K562 (cell line): ENCODE results near the gene CAPN2. TPM values are rescaled to one million over a fixed set of nuclear protein-coding genes. Genes with fewer than 3 reads are reported as not detected.

Experiments used
- CREB3 ChIP-seq: fragments of 450-650 bp; conservative IDR thresholded peaks from 2 replicates; pipeline ENCODE4 v1.6.1; 2016; ENCODE audit warnings: missing genetic modification characterization, low read depth, mild to moderate bottlenecking, missing compliant biosample characterization, moderate library complexity
- FOSL1 ChIP-seq: fragments of 200-800 bp; sonication (Bioruptor generic); conservative IDR thresholded peaks from 2 replicates; pipeline ENCODE4 v1.6.1; 2016; ENCODE audit warnings: missing genetic modification characterization, missing compliant biosample characterization
- MCM3 ChIP-seq: fragments of 450-650 bp; IDR thresholded peaks from 2 replicates; pipeline ENCODE4 v1.6.1; 2016
- MCM5 ChIP-seq: fragments of 450-650 bp; IDR thresholded peaks from 2 replicates; pipeline ENCODE4 v1.6.1; 2016; ENCODE audit warnings: low read depth
- PTTG1 ChIP-seq: fragments of 450-650 bp; IDR thresholded peaks from 2 replicates; pipeline ENCODE4 v1.6.1; 2016; ENCODE audit warnings: low read depth, mild to moderate bottlenecking, missing genetic modification characterization, missing compliant biosample characterization
- RBM17 ChIP-seq: fragments of 200-400 bp; formaldehyde crosslinking; IDR thresholded peaks from 2 replicates; pipeline ENCODE4 v1.6.1; 2017; ENCODE audit warnings: low read depth, mild to moderate bottlenecking, low read length, borderline replicate concordance
- SRF ChIP-seq, 2 experiments: fragments of 250-450, 450-650 bp in 1 of 2; sonication (Bioruptor Pico) in 1 of 2; sonication (generic) in 1 of 2; formaldehyde crosslinking; IDR thresholded peaks; 2 replicates each; pipeline versions ENCODE4 v1.5.0 to v1.5.1; 2020 to 2022; ENCODE audit warnings: mild to moderate bottlenecking in 1 of 2, missing genetic modification reagents in 1 of 2
- SRSF9 ChIP-seq: fragments of 200-400 bp; formaldehyde crosslinking; IDR thresholded peaks from 2 replicates; pipeline ENCODE4 v1.6.1; 2017; ENCODE audit warnings: low read depth, low read length, borderline replicate concordance
- TRIM24 ChIP-seq, 2 experiments: fragments of 450-650 bp; IDR thresholded peaks; 2 replicates each; pipeline ENCODE4 v1.6.1; 2016
- ZBED1 ChIP-seq: IDR thresholded peaks from 2 replicates; pipeline ENCODE4 v1.6.1; 2014
- ZNF140 ChIP-seq: fragments of 250-450 bp; sonication (Bioruptor Pico); IDR thresholded peaks from 2 replicates; pipeline ENCODE4 v1.8.0; 2021; ENCODE audit warnings: moderate library complexity, mild to moderate bottlenecking, inconsistent platforms
- ZNF239 ChIP-seq: fragments of 250-450 bp; sonication (Bioruptor Pico); IDR thresholded peaks from 2 replicates; pipeline ENCODE4 v1.4.0; 2020; ENCODE audit warnings: mild to moderate bottlenecking
- ZNF316 ChIP-seq: fragments of 450-650 bp; IDR thresholded peaks from 2 replicates; pipeline ENCODE4 v1.6.1; 2016
- ZNF644 ChIP-seq: fragments of 200-800 bp; sonication (Bioruptor generic); IDR thresholded peaks from 2 replicates; pipeline ENCODE4 v1.6.1; 2016; ENCODE audit warnings: low read depth, missing genetic modification characterization, missing compliant biosample characterization
- ZNF830 ChIP-seq: fragments of 250-450 bp; sonication (Bioruptor Pico); IDR thresholded peaks from 2 replicates; pipeline ENCODE4 v1.5.0; 2021; ENCODE audit warnings: mild to moderate bottlenecking
- polyA plus RNA-seq, 8 experiments: library from polyadenylated mRNA; depleted of rRNA in 4 of 8; stranded (reverse) in 5 of 8; unstranded in 3 of 8; fragments of >200 nt; fragmentation: Nextera tagmentation in 2 of 8; fragmentation: Illumina TruSeq in 1 of 8; extraction: Ambion mirVana in 2 of 8; extraction: Trizol in 1 of 8; gene quantifications; 2 replicates each; pipeline versions ENCODE4 v1.2.1 to v1.2.3, GENCODE V29; 2011 to 2014; ENCODE audit warnings: inconsistent platforms in 1 of 8, missing spikeins in 1 of 8
- total RNA-seq, 7 experiments: library from RNA; depleted of rRNA in 6 of 7; stranded (reverse); fragments of >200 nt in 6 of 7; fragmentation: Illumina TruSeq in 2 of 7; extraction: Trizol in 2 of 7; gene quantifications; 2 replicates each; pipeline versions ENCODE4 v1.2.1 to v1.2.3, GENCODE V29; 2011 to 2021; ENCODE audit warnings: low replicate concordance in 1 of 7

Gene CAPN2
- total and polyA plus RNA-seq, 9 of the 15 experiments (the other 6 are each of a cell fraction or from before 2014, with no cell fraction given) = 24.6 to 157 (median 101) TPM

GRCh38 chr1:223667484-223668182, 44.7 kb upstream of the CAPN2 start (continued):
- TF ChIP-seq RBM17 = no peak
- TF ChIP-seq CREB3 = no peak
- TF ChIP-seq ZBED1 = no peak
- TF ChIP-seq ZNF316 = no peak
- TF ChIP-seq SRSF9 = no peak
- TF ChIP-seq ZNF239 (CRISPR knock-in tag) = no peak
- no peak for TF ChIP-seq ZNF830 (CRISPR knock-in tag)
- no peak for TF ChIP-seq SRF (CRISPR knock-in tag; IDR thresholded peaks at IDR 0.05)
- no peak for TF ChIP-seq MCM3
- no peak for TF ChIP-seq ZNF140
- peak in 1 of 2 experiments; percentile 38; a peak in 1 of 4 replicates for TF ChIP-seq TRIM24 (IDR thresholded peaks at IDR 0.05)
- no peak for TF ChIP-seq MCM5
- TF ChIP-seq ZNF644 (tag) = no peak
- TF ChIP-seq FOSL1 (tag) = peak; percentile 72
- no peak for TF ChIP-seq PTTG1 (tag)
